Spinal cord (tissue), 10 donors: ENCODE data around the gene BTBD1. TPM values are rescaled to one million over a fixed set of nuclear protein-coding genes. Genes with fewer than 3 reads are reported as not detected.
"Not testable (repeated sequence)": the region's sequence is repeated elsewhere in the genome, so short reads cannot be mapped to it uniquely, and the experiment has no call there.

Experiments used
- DNase-seq, 6 donors: peaks; one replicate each; pipeline versions ENCODE4 v3.0.0 to v3.0.0-alpha.2; 2013 to 2015; ENCODE audit warnings: low spot score in 6 of 6, low read depth in 4 of 6
- H3K27ac ChIP-seq: one replicate; pipeline ENCODE4 v1.5.1; 2013; ENCODE audit warnings: low read depth, low read length, control low read depth
- H3K27me3 ChIP-seq: one replicate; pipeline ENCODE4 v1.6.1; 2013; ENCODE audit warnings: low read length; ENCODE audit not compliant: control insufficient read depth, insufficient read depth
- H3K36me3 ChIP-seq: one replicate; pipeline ENCODE4 v1.6.1; 2013; ENCODE audit warnings: low read length; ENCODE audit not compliant: control insufficient read depth, insufficient read depth
- H3K4me1 ChIP-seq: one replicate; pipeline ENCODE4 v1.6.1; 2013; ENCODE audit warnings: low read length; ENCODE audit not compliant: control insufficient read depth, insufficient read depth
- H3K4me3 ChIP-seq: one replicate; pipeline ENCODE4 v1.5.1; 2013; ENCODE audit warnings: low read depth, low read length, control low read depth
- H3K9me3 ChIP-seq: one replicate; pipeline ENCODE4 v1.6.1; 2013; ENCODE audit warnings: low read length; ENCODE audit not compliant: control insufficient read depth, insufficient read depth
- WGBS: methylation state at CpG from one replicate; pipeline ENCODE4 v1.1.5; 2013; ENCODE audit warnings: missing lambda C conversion rate; ENCODE audit not compliant: insufficient coverage; 5-methylcytosine and 5-hydroxymethylcytosine counted together
- polyA plus RNA-seq, 2 donors: library from polyadenylated mRNA; unstranded; fragments of 120-200 nt; gene quantifications; one replicate each; pipeline ENCODE4 v1.2.1, GENCODE V29; 2013; ENCODE audit not compliant: insufficient read length in 2 of 2
- total RNA-seq, 2 donors: library from RNA; depleted of rRNA in 1 of 2; stranded (reverse); fragments of 120-200 nt in 1 of 2; fragments of >200 nt in 1 of 2; gene quantifications; one replicate each; pipeline versions ENCODE4 v1.2.3 to v1.2.4, GENCODE V29; 2013 to 2014
- donor health status: healthy.

The BTBD1 gene
- total and polyA plus RNA-seq, 4 donors, result 71.0 to 149 (median 80.4) TPM

- H3K4me3 ChIP-seq, result no peak overlapping the region
- DNase-seq, result no peak
- peaks cover 23% of the 10 kb centered on the region for H3K36me3 ChIP-seq
- H3K9me3 ChIP-seq, result no peaks in the 10 kb centered on the region
- H3K27me3 ChIP-seq, result no peaks in the 10 kb centered on the region
- 100% methylated on average over 1 of the region's 6 CpGs for WGBS
- H3K4me1 ChIP-seq, result no peaks in the 10 kb centered on the region
- no peak overlapping the region for H3K27ac ChIP-seq
These were observed 30.8 kb downstream of the BTBD1 start for GRCh38 chr15:83036253-83036652.

- no CpG with 5 or more reads among the region's 6 CpGs for WGBS
- H3K4me1 ChIP-seq, H3K27me3 ChIP-seq, H3K4me3 ChIP-seq, H3K27ac ChIP-seq, DNase-seq, H3K9me3 ChIP-seq: not testable (repeated sequence)
- H3K36me3 ChIP-seq, result peaks cover 14% of the 10 kb centered on the region
These were observed 35.8 kb downstream of the BTBD1 start for GRCh38 chr15:83031234-83031633.

GRCh38 chr15:83030021-83030420 is 37.0 kb downstream of the BTBD1 start:
- 80% methylated on average over 1 of the region's 8 CpGs for WGBS
- H3K9me3 ChIP-seq, result no peaks in the 10 kb centered on the region

GRCh38 chr15:83018436-83018835 is 48.6 kb downstream of the BTBD1 start:
- Histone ChIP-seq H3K27me3 (no peaks in the 10 kb centered on the region), H3K27ac (no peak overlapping the region), H3K4me1 (peaks cover 5% of the 10 kb centered on the region), H3K4me3 (no peak overlapping the region), H3K9me3 (no peaks in the 10 kb centered on the region), H3K36me3 (peaks cover 25% of the 10 kb centered on the region)
- peak in 2 of 6 donors; percentile 38 to 73 for DNase-seq
- no CpG with 5 or more reads among the region's 2 CpGs for WGBS

More at GRCh38 chr15:83030021-83030420, 37.0 kb downstream of the BTBD1 start:
- Histone ChIP-seq H3K36me3 (peaks cover 14% of the 10 kb centered on the region), H3K27me3 (no peaks in the 10 kb centered on the region), H3K4me3 (no peak overlapping the region), H3K4me1 (no peaks in the 10 kb centered on the region), H3K27ac (no peak overlapping the region)
- no peak for DNase-seq

GRCh38 chr15:83016906-83017305 is 50.1 kb downstream of the BTBD1 start:
- Histone ChIP-seq H3K4me3 (no peak overlapping the region), H3K4me1 (peaks cover 13% of the 10 kb centered on the region), H3K27me3 (no peaks in the 10 kb centered on the region), H3K36me3 (peaks cover 19% of the 10 kb centered on the region), H3K9me3 (no peaks in the 10 kb centered on the region), H3K27ac (no peak overlapping the region)
- WGBS, result 80% methylated on average over 2 of the region's 5 CpGs
- no peak for DNase-seq

- WGBS, result 76% methylated on average over 3 of the region's 4 CpGs
- DNase-seq, result no peak
- H3K4me1 ChIP-seq, result peaks cover 20% of the 10 kb centered on the region
- H3K27ac ChIP-seq, result no peak overlapping the region
- H3K27me3 ChIP-seq, result no peaks in the 10 kb centered on the region
- H3K9me3 ChIP-seq, result no peaks in the 10 kb centered on the region
- no peak overlapping the region for H3K4me3 ChIP-seq
- peaks cover 15% of the 10 kb centered on the region for H3K36me3 ChIP-seq
These were observed 51.7 kb downstream of the BTBD1 start for GRCh38 chr15:83015361-83015760.

GRCh38 chr15:83014205-83014653 is 52.8 kb downstream of the BTBD1 start:
- Histone ChIP-seq H3K4me1 (peaks cover 19% of the 10 kb centered on the region), H3K36me3 (peaks cover 7% of the 10 kb centered on the region), H3K27me3 (no peaks in the 10 kb centered on the region), H3K4me3 (no peak overlapping the region), H3K9me3 (no peaks in the 10 kb centered on the region), H3K27ac (no peak overlapping the region)
- no peak for DNase-seq
- 67% methylated on average over 5 of the region's 5 CpGs for WGBS

GRCh38 chr15:83012636-83013035 is 54.4 kb downstream of the BTBD1 start:
- no peak overlapping the region for H3K4me3 ChIP-seq
- no peaks in the 10 kb centered on the region for H3K9me3 ChIP-seq
- H3K36me3 ChIP-seq, result peaks cover 9% of the 10 kb centered on the region
- H3K27me3 ChIP-seq, result no peaks in the 10 kb centered on the region
- H3K4me1 ChIP-seq, result peaks cover 15% of the 10 kb centered on the region
- DNase-seq, result no peak
- 91% methylated on average over 6 of the region's 6 CpGs for WGBS
- no peak overlapping the region for H3K27ac ChIP-seq

- 56% methylated on average over 9 of the region's 9 CpGs for WGBS
- H3K27ac ChIP-seq, result peak overlapping the region; percentile 69
- H3K36me3 ChIP-seq, result peaks cover 13% of the 10 kb centered on the region
- no peaks in the 10 kb centered on the region for H3K27me3 ChIP-seq
- H3K9me3 ChIP-seq, result no peaks in the 10 kb centered on the region
- peak overlapping the region; percentile 87 for H3K4me3 ChIP-seq
- H3K4me1 ChIP-seq, result peaks cover 15% of the 10 kb centered on the region
- no peak for DNase-seq
These were observed 55.0 kb downstream of the BTBD1 start for GRCh38 chr15:83012076-83012426.

- Histone ChIP-seq H3K9me3 (no peaks in the 10 kb centered on the region), H3K27me3 (no peaks in the 10 kb centered on the region), H3K4me3 (peak within 1 kb of the TSS; percentile 87), H3K27ac (peak within 1 kb of the TSS; percentile 81), H3K36me3 (peaks cover 18% of the 10 kb centered on the region), H3K4me1 (peaks cover 15% of the 10 kb centered on the region)
- peak; percentile 80 to 98 (median 88) for DNase-seq
- WGBS, result 2% methylated on average over 64 of the region's 64 CpGs
These were observed 55.6 kb downstream of the BTBD1 start, which contains the start of gene C15orf40 for GRCh38 chr15:83011271-83012075. Gene C15orf40, minus strand, starts transcription at chr15:83011639. Its CDS starts 32 bp downstream, at chr15:83011607.
